GM19463 (cell line): ENCODE measurements around the gene FBXO44.
A peak's percentile ranks its signal among the peaks of the same experiment; 100 is the strongest.
"Not testable (repeated sequence)": the region's sequence is repeated elsewhere in the genome, so short reads cannot be mapped to it uniquely, and the experiment has no call there.

ENCODE experiments used
- ATAC-seq: cut with Tn5 transposase; IDR thresholded peaks from one replicate; pipeline ENCODE4 v1.9.1; 2021; ENCODE audit warnings: mild to moderate bottlenecking, moderate library complexity; ENCODE audit not compliant: unreplicated experiment

Gene FBXO44

DNA sequence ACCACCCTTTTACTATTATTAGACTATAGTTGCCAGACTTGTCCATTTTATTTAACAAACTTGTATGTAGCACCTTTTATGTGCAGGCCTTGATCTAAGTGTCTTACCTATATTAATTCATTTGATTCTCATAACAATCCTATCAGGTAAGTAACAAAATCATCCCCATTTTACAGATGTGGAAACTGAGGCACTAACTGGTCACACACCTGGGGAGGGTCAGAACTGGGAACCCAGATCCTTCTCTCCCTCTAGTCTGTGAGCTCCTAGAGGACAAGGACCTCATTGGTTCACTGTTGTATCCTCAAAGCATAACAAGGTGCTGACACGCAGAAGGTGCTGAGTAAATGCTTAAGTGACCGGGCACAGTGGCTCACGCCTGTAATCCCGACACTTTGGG is 15.3 kb upstream of the FBXO44 start:
- no peak for ATAC-seq

DNA sequence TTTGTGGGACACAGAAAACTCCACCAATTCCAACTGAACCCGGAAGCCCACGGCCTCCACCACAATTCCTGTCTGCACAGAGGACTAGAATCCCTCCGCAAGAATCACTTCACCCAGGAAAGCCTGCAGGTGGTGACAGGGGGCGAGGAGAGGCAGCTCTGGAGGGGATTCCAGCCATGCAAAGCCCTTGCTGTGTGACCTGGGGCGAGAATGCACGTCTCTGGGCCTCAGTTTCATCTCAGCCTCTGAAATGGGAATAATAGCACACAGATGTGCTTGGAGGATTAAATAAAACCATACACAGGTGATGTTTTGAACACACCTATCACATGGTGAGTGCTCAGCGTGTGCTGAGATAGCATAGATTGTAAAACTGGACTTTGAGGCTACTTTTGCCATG is 14.6 kb upstream of the FBXO44 start:
- ATAC-seq: no peak

DNA sequence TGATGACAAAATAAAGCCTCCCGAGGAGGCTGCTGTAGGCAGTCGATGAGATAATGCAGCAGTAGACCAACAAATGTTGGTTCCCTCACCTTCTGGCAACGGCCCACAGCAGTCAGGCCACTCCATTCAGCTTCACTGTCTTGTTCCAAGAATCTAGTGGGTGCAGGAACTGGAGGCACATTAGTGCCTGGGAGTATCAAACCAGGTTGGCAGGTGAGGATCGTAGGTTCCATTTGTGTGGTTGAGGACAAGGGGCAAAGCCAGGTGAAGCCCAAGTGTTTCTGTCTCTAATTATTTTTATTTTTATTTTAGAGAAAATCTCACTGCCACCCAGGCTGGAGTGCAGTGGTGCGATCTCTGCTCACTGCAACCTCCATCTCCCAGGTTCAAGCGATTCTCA is 13.7 kb upstream of the FBXO44 start:
- no peak for ATAC-seq

DNA sequence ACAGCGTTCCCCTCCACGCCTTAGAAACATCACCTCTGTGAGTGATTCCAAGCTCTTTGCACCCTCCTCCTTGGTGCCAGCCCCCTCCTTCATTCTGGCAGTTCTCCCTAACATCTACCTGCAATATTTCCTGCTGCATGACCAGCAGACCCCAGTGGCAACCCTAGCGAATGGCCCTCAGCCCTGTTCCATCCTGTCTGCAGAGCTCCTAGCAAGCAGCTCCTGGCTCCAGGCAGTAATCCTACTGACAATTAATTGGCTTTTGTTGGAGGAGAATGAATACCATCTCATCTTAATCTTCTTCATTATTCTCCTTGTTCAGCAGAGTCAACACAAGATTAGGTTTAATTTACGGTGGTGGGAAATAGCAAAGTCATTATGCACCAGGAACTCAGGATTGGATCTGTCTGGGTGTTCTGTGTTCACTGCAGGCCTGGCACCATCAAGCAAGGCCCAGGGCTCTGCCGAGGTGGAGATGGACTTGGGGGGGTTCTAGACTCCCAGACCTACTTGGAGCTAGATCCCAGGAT is 12.8 kb upstream of the FBXO44 start:
- ATAC-seq: no peak

DNA sequence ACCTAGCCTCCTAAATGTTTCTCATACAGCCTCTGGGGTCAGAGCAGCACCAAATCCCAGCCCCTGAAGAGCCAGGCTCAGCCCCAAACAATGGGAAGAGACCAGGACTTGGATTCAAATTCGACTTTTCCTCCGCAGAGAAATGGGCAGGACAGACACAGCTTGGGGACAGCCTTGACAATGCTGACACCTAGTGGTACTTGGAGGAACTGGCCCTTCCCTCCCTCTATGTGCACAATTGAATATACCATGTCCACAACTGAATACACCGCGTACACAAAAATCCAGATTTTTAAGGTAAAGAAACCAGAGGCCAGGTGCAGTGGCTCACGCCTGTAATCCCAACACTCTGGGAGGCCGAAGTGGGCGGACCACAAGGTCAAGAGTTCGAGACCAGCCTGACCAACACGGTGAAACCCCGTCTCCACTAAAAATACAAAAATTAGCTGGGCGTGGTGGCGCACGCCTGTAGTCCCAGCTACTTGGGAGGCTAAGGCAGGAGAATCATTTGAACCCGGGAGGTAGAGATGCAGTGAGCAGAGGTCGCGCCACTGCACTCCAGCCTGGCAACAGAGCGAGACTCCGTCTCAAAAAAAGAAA is 12.2 kb upstream of the FBXO44 start:
- ATAC-seq: not testable (repeated sequence)

DNA sequence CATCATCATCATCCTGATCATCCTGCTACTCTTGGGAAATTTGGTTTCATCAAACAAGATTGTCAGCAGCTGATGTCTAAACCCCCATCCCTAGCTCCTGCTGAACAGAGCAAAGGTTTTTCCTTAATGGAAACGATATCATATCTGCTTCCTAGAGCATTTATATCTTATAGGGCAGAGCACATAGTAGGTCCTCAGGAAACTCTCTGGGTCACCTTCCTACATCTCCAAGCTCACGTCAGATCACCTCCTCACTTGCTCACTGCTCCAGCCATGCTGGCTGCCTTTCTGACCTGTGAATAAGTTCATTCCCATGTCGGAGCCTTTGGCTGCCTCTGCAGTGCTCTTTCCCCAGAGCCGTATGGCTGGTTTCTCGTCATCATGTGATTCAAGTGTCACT is 10.9 kb upstream of the FBXO44 start:
- ATAC-seq: no peak

DNA sequence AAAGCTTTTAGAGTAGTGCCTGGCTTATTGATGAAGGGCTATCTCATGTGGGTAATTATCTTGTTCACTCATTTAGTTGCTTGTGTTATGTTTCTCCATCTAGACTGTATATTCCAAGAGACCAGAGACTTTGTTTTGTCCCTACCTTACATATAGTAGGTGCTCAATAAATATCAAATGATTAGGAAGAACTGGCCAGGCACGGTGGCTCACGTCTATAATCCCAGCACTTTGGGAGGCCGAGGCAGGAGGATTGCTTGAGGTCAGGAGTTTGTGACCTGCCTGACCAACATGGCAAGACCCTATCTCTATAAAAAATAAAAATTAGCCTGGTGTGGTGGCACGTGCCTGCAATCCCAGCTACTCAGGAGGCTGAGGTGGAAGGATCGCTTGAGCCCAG is 9.4 kb upstream of the FBXO44 start:
- ATAC-seq: no peak

DNA sequence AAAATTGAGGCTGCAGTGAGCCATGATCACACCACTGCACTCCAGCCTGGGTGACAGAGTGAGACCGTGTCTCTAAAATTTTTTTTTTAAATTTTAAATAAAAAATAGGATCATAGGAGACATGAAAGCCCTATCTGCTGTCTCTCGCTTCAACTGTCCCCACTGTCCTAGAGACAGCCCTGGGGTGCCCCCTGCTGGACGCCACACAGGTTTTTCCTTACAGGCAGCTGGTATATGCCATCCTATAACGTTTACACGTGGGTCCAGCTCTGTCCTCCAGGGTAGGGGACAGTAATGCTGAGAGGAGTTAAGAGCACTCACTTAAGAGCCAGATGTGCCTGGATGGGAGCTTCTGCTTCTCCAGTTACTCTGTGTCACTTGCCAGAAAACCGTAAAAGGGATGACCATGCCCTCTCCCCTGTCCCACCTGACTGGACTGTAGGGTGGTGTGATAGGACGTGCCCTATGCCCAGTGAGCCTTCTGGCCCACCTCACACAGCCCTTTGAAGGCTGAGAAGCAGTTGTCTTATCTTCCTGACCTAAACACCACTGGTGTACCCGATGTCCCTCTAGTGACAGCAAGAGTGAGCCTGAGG is 8.9 kb upstream of the FBXO44 start:
- ATAC-seq: no peak

DNA sequence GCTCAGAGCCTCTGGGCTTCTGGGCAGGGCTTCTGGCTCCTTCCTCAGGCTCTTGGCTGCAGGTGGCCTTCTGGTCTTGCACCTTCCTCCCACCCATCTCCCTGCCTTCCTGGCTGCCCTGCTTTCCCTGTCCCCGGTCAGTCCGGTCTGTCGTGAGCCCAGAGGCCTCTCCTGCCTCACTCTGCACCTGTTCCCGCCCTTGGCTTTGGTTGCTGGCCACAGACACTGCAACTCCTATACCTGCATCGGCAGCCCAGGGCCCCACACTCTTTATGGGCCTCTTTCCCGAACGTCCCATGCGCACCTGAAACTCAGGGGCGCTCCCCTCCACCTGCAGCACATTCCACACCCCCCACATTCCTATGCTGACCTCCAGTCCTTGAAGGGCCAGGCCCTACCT is 8.4 kb upstream of the FBXO44 start:
- no peak for ATAC-seq

DNA sequence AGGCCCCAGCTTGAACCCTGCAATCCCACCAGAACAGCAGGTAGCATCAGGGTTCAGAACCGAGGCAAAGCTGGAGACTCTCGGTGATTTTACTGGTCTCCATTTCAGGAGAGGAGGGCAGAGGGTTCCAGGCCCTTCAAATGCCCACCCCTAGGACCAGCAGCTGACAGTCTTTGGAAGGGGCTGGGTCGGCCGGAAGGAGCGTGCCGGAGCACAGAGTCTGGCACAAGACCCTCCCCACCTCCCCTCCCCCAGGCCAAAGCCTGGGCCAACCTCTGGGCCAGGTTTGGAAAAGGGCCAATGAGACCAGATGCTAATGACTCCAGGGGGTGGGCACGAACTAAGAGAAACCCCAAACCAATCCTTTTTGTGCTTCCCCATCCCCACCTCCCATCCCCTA is 7.3 kb upstream of the FBXO44 start:
- ATAC-seq: no peak

DNA sequence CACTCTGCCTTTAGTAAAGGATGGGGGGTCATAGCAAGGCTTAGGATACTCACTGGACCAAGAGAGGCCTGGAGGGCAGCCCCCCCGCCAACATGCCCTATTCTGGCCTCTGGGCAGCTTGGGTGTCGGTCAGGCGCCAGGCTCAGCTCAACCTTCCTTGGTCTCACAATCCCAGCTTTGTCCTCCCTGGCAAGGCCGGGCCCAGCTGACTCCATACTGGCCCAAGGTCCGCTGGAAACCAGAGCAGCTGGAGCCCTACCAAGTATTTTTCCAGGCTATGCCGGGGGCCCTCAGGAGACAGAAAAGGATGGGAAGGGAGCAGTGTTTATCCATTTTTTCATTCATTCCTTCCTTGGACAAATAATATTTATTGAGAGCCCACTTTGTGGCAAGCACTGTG is 6.6 kb upstream of the FBXO44 start:
- ATAC-seq: no peak

DNA sequence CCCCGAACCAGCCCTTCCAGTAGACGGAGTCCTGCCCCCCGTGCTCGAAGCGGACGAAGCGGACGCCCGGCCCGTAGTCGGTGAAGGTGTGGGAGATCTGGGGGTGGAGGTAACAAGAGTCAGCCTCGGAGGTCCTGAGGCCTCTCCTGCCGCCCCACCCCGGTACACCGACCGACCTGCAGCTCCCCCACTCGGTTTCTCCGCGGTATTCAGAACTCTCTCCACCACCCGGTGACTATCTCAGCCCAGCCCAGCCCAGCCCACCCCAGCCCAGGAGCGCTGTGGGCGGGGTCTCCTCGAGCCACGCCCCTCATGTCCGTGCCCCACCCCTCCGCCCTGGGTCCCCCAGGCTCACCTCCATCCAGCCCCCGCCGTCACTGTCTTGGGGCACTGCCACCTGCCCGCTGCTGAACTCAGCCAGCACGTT is 5.9 kb upstream of the FBXO44 start:
- ATAC-seq: no peak

DNA sequence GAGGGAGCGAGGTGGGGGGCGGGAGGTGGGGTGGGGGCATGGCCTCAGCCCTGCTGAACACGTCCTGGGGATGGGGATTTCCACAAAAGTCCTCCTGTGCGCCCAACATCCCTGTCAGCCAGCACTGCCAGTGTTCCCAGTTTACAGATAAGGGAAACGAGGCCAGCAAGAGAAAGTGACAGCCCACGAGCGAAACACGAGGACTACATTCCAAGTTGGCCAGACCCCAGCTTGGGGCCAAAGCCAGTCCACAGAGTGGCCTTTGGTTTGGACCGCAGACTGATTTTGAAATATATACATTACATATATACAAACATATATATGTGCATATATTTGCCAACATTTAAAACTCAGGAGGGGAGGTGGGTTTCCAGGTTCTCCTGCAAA is 5.4 kb upstream of the FBXO44 start:
- no peak for ATAC-seq

DNA sequence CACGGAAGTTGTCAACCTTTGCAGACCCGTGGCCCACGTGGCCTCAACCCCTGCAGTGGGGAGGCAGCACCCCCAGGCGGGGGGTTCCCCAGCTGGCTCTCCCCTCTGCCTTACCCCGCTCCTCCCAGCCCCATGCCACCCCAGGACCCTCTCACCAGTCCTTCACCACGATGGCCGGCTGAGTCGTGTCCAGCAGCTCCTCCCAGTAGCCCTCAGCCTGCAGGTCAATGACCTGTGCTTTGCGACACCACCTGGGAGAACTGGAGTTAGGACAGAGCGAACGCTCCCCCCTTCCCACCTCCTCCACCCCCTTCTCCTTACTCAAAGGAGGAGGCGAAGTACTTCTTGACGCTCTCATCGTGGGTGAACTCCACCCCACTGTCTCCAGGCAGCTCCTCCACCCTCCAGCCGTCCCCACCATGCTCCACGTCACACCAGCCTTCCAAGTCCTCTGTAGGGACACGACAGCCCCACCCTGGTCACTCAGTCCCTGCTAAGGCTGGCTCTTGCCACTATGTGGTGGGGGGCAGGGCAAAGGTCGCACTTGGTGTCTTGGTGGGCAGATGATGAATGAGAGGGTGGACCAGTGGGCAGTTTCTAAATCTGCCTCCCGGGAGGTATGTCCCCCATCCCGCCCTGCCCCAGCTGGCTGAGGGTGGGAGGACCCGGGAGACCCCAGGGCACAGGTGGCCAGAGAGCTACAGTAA is 4.9 kb upstream of the FBXO44 start:
- no peak for ATAC-seq

DNA sequence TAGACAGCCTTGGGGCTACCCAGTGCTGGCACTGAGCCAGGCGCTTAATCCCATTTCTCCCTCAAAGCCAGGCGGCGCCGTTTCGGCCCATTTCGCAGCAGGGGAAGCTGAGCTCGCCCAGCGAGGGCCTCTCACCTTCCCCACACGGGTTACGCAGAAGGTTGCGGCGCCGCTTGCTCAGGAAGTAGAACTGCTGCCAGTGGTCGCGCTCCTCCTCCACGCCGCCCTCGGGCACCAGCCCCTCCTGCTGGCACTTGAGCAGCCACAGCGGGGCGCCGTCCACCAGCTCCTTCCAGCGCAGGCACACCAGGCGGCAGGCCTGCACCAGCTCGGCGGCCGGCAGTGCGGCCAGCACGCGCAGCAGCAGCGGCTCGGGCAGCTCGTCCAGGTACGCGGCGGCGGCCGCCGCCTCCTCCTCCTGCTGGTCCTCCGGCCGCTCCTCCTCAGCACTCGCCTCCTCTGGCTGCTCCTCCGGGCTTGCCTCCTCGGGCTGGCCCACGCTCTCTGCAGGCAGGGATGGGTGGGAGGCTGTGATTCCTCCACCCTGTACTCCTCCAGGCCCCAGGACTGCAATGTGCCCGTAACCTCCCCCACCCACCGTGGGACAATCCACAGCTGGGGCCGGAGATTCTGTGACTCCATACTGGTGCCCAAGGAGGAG is 4.2 kb upstream of the FBXO44 start:
- no peak for ATAC-seq

DNA sequence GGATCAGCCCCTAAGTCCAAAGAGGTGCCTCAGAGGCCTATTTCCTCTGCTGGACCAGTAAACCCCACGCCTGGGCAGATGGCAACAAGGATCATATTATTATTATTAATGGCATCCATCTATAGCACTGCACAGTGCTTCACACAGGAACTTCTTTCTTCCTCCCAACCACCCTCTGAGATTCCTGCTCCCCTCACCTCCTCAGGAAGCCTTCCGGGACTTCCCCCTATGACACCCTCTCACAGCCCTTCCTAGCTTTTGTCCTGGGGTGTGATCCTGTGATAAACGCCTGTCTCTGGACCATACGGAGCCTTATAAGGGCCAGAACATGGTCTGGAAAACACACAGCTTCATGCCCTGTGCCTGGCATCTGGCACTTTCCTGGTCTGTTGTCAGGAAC is 3.7 kb upstream of the FBXO44 start:
- no peak for ATAC-seq

DNA sequence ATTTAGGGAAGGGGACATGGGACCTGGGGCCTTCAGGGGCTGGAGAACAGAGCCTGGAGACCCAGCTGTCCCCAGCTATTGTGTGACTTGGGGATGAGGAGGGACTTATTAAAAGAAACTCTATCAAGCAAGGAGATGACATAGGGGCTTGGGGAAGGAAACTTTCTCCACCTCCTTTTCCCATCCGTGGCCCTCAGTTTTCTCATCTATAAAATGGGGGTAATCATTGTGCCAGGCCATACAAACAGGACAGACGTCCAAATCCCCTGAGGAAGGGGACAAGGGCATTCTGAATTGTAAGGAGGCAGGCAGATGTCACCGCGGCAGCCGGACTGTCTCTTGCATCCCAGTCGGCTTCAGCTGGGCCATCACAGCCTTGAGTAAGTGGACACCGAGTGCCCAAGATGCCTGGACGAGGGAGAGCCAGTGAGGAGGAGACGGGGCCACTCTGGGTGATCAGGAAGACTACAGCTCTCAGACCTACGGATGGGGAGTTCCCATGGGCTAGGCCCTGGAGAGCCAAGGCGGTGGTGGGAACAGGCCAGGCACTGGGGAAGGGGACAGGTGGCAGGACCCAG is 2.4 kb upstream of the FBXO44 start:
- ATAC-seq: no peak

DNA sequence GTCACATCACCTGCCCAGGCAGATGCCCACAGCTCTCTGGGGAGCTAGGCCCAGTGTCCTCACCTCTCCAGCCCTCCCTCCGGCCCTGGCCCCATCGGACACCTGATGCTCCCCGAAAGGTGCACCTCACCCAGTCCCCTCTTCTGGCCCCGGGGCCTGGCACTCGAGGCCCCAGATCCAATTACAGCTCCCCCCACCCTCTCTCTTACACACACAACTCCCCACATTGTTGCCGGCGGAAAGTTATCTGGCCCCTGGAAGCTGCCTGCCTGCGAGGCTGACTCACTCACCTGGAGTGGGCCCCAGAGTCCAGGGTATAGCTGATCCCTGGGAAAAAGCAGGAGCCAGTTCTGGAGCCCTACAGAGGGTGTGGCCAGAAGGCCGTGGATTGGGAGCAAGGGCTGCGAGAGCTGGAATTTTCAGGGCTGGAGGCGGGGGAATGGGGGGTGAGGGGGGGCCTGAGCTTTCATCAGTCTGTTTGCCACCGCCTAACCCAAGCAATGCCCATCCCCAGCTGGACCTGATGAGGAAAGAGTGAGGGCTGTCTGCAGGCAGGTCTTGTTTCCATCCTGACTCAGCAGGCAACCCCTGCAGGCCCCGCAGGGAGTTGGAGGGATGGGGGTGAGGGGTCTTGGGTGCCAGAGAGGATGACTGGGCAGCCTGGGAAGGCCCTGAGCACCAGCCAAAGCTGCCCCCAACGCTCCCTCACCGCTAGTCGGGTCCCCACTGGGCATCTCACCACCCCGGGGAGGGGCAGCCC is 1.4 kb upstream of the FBXO44 start:
- no peak for ATAC-seq

DNA sequence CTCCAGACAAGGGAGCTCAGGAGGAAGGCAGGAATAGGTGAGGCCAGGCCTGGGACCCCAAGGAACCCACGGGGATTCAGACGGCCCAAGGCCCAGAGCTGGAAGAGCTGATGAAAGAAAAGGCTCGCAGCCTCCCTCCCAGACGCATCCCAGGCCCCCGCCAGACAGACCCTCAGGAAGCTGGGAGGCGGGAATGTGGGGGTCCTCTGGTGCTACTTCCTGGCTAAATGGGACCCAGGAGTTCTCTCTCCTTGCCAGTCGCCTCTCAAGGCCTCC is 878 bp upstream of the FBXO44 start:
- no peak for ATAC-seq

DNA sequence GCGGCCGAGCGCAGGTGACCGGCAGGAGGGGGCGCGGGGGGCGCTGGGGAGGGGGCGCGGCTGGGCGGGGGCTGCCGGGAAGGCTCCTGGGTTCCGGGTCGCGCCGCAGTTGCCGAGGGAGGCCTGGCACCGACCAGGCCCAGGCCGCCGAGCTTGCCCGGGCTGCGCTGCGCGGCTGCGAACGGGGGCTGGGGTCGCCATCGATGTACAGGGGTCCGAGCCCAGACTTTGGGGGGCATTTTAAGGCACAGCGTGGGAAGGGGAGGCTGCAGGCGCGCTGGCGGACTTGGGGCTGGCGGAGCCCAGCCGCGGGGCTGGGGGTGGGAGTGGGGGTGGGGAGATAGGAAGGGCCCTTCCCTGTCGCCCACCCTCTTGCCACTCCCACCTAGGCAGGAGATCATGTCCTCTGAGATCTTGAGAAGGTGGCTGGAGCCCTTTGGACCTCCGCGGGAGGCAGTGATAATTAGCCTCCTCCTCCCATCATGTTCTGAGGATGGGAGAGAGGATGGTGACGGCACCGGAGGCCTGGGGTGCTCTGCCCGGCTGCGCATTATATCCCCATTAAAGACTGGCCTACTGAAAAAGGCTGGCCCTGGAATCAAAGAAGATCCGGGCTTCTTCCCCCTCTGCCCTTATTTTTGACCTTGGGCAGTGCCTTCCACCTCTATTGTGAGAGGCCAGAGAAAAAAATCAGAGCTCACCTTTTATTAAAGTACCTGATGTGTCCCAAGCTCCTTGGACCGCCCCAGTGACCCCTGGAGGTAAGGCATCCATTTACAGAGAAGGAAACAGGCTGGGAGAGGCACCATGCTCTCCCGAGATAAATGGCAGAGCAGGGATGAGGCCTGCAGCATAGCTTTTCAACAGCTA is 497 bp downstream of the FBXO44 start:
- peak; percentile 23 for ATAC-seq
